Endothelial cell of umbilical vein (primary cell): ENCODE data around the gene ARL5B. TPM values are rescaled to one million over a fixed set of nuclear protein-coding genes. Genes with fewer than 3 reads are reported as not detected.
A peak's percentile ranks its signal among the peaks of the same experiment; 100 is the strongest.
"Not testable (repeated sequence)": the region's sequence is repeated elsewhere in the genome, so short reads cannot be mapped to it uniquely, and the experiment has no call there.

Source experiments
- BruUV-seq: library from RNA; stranded (reverse); fragments of 400-500 nt; replicated peaks from 2 replicates; lab custom pipeline; 2021; lab: Mats Ljungman, UMichigan
- CTCF ChIA-PET: fragments of 300-600, 350-600 bp; sonication (Branson Sonifier 250); formaldehyde crosslinking; loops from one replicate; lab custom pipeline; 2021; ENCODE audit warnings: antibody characterized with exemption, inconsistent platforms; lab: Charles Lee
- POLR2A ChIA-PET: fragments of 300-600, 350-600 bp; sonication (Branson Sonifier 250); formaldehyde crosslinking; loops from one replicate; lab custom pipeline; 2021; ENCODE audit warnings: antibody characterized with exemption, inconsistent platforms; lab: Charles Lee
- DNase-seq: peaks from one replicate; pipeline ENCODE4 v3.0.0-alpha.2; 2011; ENCODE audit warnings: low read depth, low spot score
- FAIRE-seq: peaks from 2 replicates; lab custom pipeline; 2011; peaks lifted over from hg19 to GRCh38; lab: Jason Lieb, UNC
- H2AFZ ChIP-seq: 2 replicates; pipeline ENCODE4 v1.6.0; 2012; ENCODE audit warnings: low read depth, low read length, control low read depth, inconsistent platforms
- H3K27ac ChIP-seq: 2 replicates; pipeline ENCODE4 v1.5.1; 2011; ENCODE audit warnings: low read depth, mild to moderate bottlenecking, control low read depth, low read length, moderate library complexity; ENCODE audit not compliant: insufficient read depth
- H3K27me3 ChIP-seq, 2 experiments: 2 replicates each; pipeline versions ENCODE4 v1.6.0 to v1.6.1; 2011; ENCODE audit warnings: low read length in 2 of 2, mixed read lengths in 1 of 2; ENCODE audit not compliant: control insufficient read depth in 2 of 2, insufficient read depth in 2 of 2
- H3K36me3 ChIP-seq, 2 experiments: 2 replicates in 1 of 2; 3 replicates in 1 of 2; pipeline ENCODE4 v1.5.1; 2011; ENCODE audit warnings: low read length in 2 of 2, mild to moderate bottlenecking in 1 of 2, moderate library complexity in 1 of 2; ENCODE audit not compliant: control insufficient read depth in 2 of 2, insufficient read depth in 2 of 2; ENCODE audit errors: extremely low read depth in 1 of 2
- H3K4me1 ChIP-seq: 3 replicates; pipeline ENCODE4 v1.5.1; 2011; ENCODE audit warnings: mild to moderate bottlenecking, low read length; ENCODE audit not compliant: control insufficient read depth, insufficient read depth; ENCODE audit errors: extremely low read depth
- H3K4me2 ChIP-seq: 2 replicates; pipeline ENCODE4 v1.6.1; 2011; ENCODE audit warnings: low read length, control low read depth, mixed read lengths; ENCODE audit not compliant: insufficient read depth
- H3K4me3 ChIP-seq, 3 experiments: fragments of 200-600 bp in 1 of 3; sonication (generic), shearing (Covaris generic) in 1 of 3; replicated peaks in 1 of 3; 2 replicates each; pipeline ENCODE4 v1.5.1; 2011 to 2016; ENCODE audit warnings: control low read depth in 3 of 3, low read length in 3 of 3, mild to moderate bottlenecking in 2 of 3, inconsistent platforms in 1 of 3, low read depth in 1 of 3, moderate library complexity in 1 of 3; ENCODE audit not compliant: insufficient read depth in 1 of 3
- H3K79me2 ChIP-seq: 2 replicates; pipeline ENCODE4 v1.6.0; 2012; ENCODE audit warnings: low read length, inconsistent platforms; ENCODE audit not compliant: control insufficient read depth, insufficient read depth
- H3K9ac ChIP-seq: replicated peaks from 2 replicates; pipeline ENCODE3; 2011; ENCODE audit warnings: low read length, control low read depth; ENCODE audit not compliant: insufficient read depth; ENCODE audit errors: extremely low read depth
- H3K9me1 ChIP-seq: replicated peaks from 3 replicates; pipeline ENCODE4 v1.6.0; 2011; ENCODE audit warnings: mild to moderate bottlenecking, low read length; ENCODE audit not compliant: control insufficient read depth, insufficient read depth; ENCODE audit errors: extremely low read depth
- H3K9me3 ChIP-seq: replicated peaks from 2 replicates; pipeline ENCODE4 v1.5.1; 2012; ENCODE audit warnings: low read length, inconsistent platforms; ENCODE audit not compliant: control insufficient read depth, insufficient read depth
- H4K20me1 ChIP-seq: replicated peaks from 2 replicates; pipeline ENCODE3; 2011; ENCODE audit warnings: mild to moderate bottlenecking, low read length; ENCODE audit not compliant: control insufficient read depth, insufficient read depth; ENCODE audit errors: extremely low read depth
- EZH2 ChIP-seq: IDR thresholded peaks from 2 replicates; pipeline ENCODE4 v1.6.1; 2012; ENCODE audit warnings: borderline replicate concordance, low read depth, mild to moderate bottlenecking, moderate library complexity, low read length, inconsistent platforms; ENCODE audit not compliant: severe bottlenecking
- FOS ChIP-seq: IDR thresholded peaks from 2 replicates; pipeline ENCODE4 v1.6.1; 2011; ENCODE audit warnings: mild to moderate bottlenecking, low read length, moderate library complexity, borderline replicate concordance; ENCODE audit not compliant: insufficient read depth
- GATA2 ChIP-seq: IDR thresholded peaks from 2 replicates; pipeline ENCODE4 v1.7.0; 2011; ENCODE audit warnings: low read depth, mild to moderate bottlenecking, moderate library complexity, mixed read lengths, low read length; ENCODE audit not compliant: insufficient read length, insufficient read depth
- JUN ChIP-seq: IDR thresholded peaks from 2 replicates; pipeline ENCODE4 v1.6.1; 2011; ENCODE audit warnings: borderline replicate concordance, low read depth; ENCODE audit not compliant: insufficient read length, insufficient read depth
- MYC ChIP-seq: IDR thresholded peaks from one replicate; pipeline ENCODE4 v1.6.1; 2011; ENCODE audit warnings: mild to moderate bottlenecking, low read depth, low read length
- POLR2A ChIP-seq: IDR thresholded peaks from 2 replicates; pipeline ENCODE4 v1.6.1; 2012; ENCODE audit warnings: low read depth, mild to moderate bottlenecking, control low read depth, low read length
- POLR2AphosphoS5 ChIP-seq: IDR thresholded peaks from 2 replicates; pipeline ENCODE4 v1.6.1; 2012; ENCODE audit warnings: low read depth, mild to moderate bottlenecking, control low read depth, low read length, moderate library complexity; ENCODE audit not compliant: insufficient read depth
- dilution Hi-C: fragments of 300-500 bp; cut with MboI; formaldehyde crosslinking; loops from one replicate; pipeline ENCODE4 v1.15.0; 2019; ENCODE audit warnings: low sequenced_read_pairs; ENCODE audit not compliant: extremely low pct_ligation_motif_present
- intact Hi-C: fragments of 100-400 bp; cut with micrococcal nuclease; formaldehyde crosslinking; loops from one replicate; pipeline ENCODE4 v1.10.0; 2022
- polyA plus RNA-seq, 4 experiments: library from polyadenylated mRNA; depleted of rRNA in 3 of 4; stranded (reverse) in 3 of 4; unstranded in 1 of 4; fragments of >200 nt; gene quantifications; 2 replicates each; pipeline versions ENCODE4 v1.2.1 to v1.2.3, GENCODE V29; 2011 to 2012; ENCODE audit warnings: missing spikeins in 1 of 4
- total RNA-seq: library from RNA; stranded (reverse); gene quantifications from 2 replicates; pipeline ENCODE4 v1.2.3, GENCODE V29; 2021
- TF ChIP-seq, protein P1 (sequence below), 2 donors: IDR thresholded peaks; 1 replicate in 1 of 2; 2 replicates in 1 of 2; pipeline ENCODE4 v1.5.1; 2011; ENCODE audit warnings: low read length in 2 of 2, mild to moderate bottlenecking in 2 of 2, moderate library complexity in 2 of 2, control low read depth in 1 of 2, inconsistent platforms in 1 of 2, low read depth in 1 of 2; ENCODE audit not compliant: insufficient read depth in 1 of 2; ENCODE audit errors: extremely low read depth in 1 of 2
- TF ChIP-seq, protein P2 (sequence below): IDR thresholded peaks from 2 replicates; pipeline ENCODE4 v1.6.1; 2011; ENCODE audit not compliant: insufficient read depth, insufficient read length

ARL5B gene
- total and polyA plus RNA-seq, 2 donors (not counting 3 experiments of a cell fraction or from before 2014, with no cell fraction given), result 5.1 to 19.1 TPM

DNA sequence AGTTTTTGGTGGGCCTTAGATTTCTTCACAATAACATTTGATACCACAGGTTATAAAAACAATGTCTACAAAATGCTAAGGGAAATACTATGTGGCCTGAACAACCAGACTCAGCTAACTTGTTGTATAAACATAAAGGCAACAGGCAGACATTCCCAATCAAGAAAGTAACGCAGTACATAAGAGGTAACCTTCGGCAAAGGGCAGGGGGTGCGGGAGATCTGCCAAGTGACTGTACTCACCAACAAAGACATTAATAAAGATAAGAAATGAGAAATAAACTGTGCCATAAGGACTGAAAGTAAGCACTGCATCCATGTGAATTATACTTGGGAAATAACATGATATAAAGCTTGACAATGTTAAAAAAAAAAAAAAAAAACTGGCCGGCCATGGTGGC lies 23.2 kb upstream of the ARL5B start:
- H3K27me3 ChIP-seq, result no peaks in the 10 kb centered on the region
- no peaks in the 10 kb centered on the region for H3K9me3 ChIP-seq
- H3K4me3 ChIP-seq, result no peak overlapping the region
- POLR2A ChIA-PET, result no interaction called here
- FAIRE-seq, result no peak
- H3K27ac ChIP-seq, result no peak overlapping the region
- no peak overlapping the region for H3K4me2 ChIP-seq
- no peaks in the 10 kb centered on the region for H3K4me1 ChIP-seq
- H3K79me2 ChIP-seq, result no peaks in the 10 kb centered on the region
- TF ChIP-seq, protein P1, sequence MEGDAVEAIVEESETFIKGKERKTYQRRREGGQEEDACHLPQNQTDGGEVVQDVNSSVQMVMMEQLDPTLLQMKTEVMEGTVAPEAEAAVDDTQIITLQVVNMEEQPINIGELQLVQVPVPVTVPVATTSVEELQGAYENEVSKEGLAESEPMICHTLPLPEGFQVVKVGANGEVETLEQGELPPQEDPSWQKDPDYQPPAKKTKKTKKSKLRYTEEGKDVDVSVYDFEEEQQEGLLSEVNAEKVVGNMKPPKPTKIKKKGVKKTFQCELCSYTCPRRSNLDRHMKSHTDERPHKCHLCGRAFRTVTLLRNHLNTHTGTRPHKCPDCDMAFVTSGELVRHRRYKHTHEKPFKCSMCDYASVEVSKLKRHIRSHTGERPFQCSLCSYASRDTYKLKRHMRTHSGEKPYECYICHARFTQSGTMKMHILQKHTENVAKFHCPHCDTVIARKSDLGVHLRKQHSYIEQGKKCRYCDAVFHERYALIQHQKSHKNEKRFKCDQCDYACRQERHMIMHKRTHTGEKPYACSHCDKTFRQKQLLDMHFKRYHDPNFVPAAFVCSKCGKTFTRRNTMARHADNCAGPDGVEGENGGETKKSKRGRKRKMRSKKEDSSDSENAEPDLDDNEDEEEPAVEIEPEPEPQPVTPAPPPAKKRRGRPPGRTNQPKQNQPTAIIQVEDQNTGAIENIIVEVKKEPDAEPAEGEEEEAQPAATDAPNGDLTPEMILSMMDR (IDR thresholded peaks at IDR 0.05; ENCODE audit: extremely low read depth in 1 of 2, insufficient read depth in 1 of 2, low read depth in 1 of 2, low read length in 2 of 2), result no peak
- TF ChIP-seq POLR2AphosphoS5 (no peak), FOS (no peak), JUN (no peak), GATA2 (no peak), MYC (no peak), POLR2A (no peak), EZH2 (no peak)
- TF ChIP-seq, protein P2, sequence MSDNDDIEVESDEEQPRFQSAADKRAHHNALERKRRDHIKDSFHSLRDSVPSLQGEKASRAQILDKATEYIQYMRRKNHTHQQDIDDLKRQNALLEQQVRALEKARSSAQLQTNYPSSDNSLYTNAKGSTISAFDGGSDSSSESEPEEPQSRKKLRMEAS, result no peak
- CTCF ChIA-PET, result interaction anchor here (1.0 to 1.7 kb wide), 2 partner anchors 12 to 14 kb away, joined by 3 to 4 read pairs; no protein-coding TSS in a partner anchor
- dilution Hi-C loops (no loop called here), intact Hi-C loops (no loop called here)
- no TSS peak for BruUV-seq
- no peak overlapping the region for H2AFZ ChIP-seq
- H3K9me1 ChIP-seq, result no peaks in the 10 kb centered on the region
- H3K36me3 ChIP-seq, result no peaks in the 10 kb centered on the region
- no peak overlapping the region for H3K9ac ChIP-seq
- peak; percentile 67 for DNase-seq
- H4K20me1 ChIP-seq, result no peaks in the 10 kb centered on the region

DNA sequence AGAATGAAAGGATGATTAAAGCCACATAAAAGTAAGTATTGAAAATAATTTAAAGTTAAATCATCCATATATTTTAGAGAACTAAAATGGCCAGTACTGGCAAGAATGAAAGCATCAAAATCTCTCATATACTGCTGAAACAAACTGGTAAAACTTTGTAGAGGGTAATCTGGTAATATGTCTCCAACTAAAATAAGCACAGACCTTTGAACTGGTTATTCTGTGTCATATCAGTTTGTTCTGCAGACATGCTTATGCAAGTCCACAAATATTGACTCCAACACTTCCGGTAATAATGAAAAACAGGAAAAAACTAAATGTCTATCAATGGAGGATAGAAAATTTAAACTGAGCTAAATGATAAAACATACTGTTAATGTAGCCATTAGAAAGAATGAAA lies 21.8 kb upstream of the ARL5B start:
- H3K4me1 ChIP-seq, H3K9me1 ChIP-seq, H3K79me2 ChIP-seq, H3K27me3 ChIP-seq, FAIRE-seq, H3K9me3 ChIP-seq, H3K36me3 ChIP-seq, intact Hi-C loops, H3K27ac ChIP-seq, H3K4me3 ChIP-seq, dilution Hi-C loops, H2AFZ ChIP-seq, H3K4me2 ChIP-seq, H3K9ac ChIP-seq, DNase-seq, H4K20me1 ChIP-seq, BruUV-seq, POLR2A ChIA-PET: not testable (repeated sequence)
- CTCF ChIA-PET, result interaction anchor here (1.7 kb wide), 1 partner anchor 12 kb away, joined by 3 read pairs; no protein-coding TSS in a partner anchor

DNA sequence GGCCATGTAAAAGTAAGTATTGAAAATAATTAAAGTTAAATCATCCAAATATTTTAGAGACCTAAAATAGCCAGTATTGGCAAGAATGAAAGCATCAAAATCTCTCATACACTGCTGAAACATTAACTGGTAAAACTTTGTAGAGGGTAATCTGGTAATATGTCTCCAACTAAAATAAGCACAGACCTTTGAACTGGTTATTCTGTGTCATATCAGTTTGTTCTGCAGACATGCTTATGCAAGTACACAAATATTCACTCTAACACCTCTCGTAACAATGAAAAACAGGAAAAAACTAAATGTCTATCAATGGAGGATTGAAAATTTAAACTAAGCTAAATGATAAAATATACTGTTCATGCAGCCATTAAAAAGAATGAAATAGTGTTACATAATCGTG lies 19.5 kb upstream of the ARL5B start:
- FAIRE-seq, dilution Hi-C loops, H3K4me2 ChIP-seq, H4K20me1 ChIP-seq, H3K27ac ChIP-seq, POLR2A ChIA-PET, H3K9ac ChIP-seq, H2AFZ ChIP-seq, H3K4me1 ChIP-seq, H3K27me3 ChIP-seq, H3K36me3 ChIP-seq, H3K9me1 ChIP-seq, H3K79me2 ChIP-seq, intact Hi-C loops, BruUV-seq, DNase-seq, H3K9me3 ChIP-seq, H3K4me3 ChIP-seq: not testable (repeated sequence)
- CTCF ChIA-PET, result interaction anchor here (0.9 kb wide), 1 partner anchor 16 kb away, joined by 4 read pairs; no protein-coding TSS in a partner anchor
